Body of pancreas (tissue), 4 donors: ENCODE results near the gene OBI1. TPM values are rescaled to one million over a fixed set of nuclear protein-coding genes. Genes with fewer than 3 reads are reported as not detected.

ENCODE experiments used
- ATAC-seq: fragments of 150-250 bp; one replicate; pipeline ENCODE4 v1.9.1; 2016
- DNase-seq, 4 donors: peaks; one replicate each; pipeline ENCODE4 v3.0.0-alpha.2; 2019
- H3K27ac ChIP-seq, 4 donors: fragments of 200-600 bp; sonication (generic); 1 replicate in 3 of 4; 2 replicates in 1 of 4; pipeline versions ENCODE4 v1.5.1 to v1.6.1; 2016 to 2019; ENCODE audit warnings: mild to moderate bottlenecking in 1 of 4, mixed read lengths in 1 of 4, moderate library complexity in 1 of 4
- H3K27me3 ChIP-seq, 2 donors: fragments of 200-600 bp; sonication (generic); one replicate each; pipeline ENCODE4 v1.6.0; 2016; ENCODE audit warnings: mild to moderate bottlenecking in 1 of 2
- H3K36me3 ChIP-seq, 2 donors: fragments of 200-600 bp; sonication (generic); replicated peaks in 1 of 2; 2 replicates each; pipeline ENCODE4 v1.5.1; 2016; ENCODE audit warnings: low read depth in 2 of 2; ENCODE audit not compliant: insufficient read depth in 1 of 2
- H3K4me1 ChIP-seq: fragments of 200-600 bp; sonication (generic); one replicate; pipeline ENCODE4 v1.6.0; 2016
- H3K4me3 ChIP-seq, 2 donors: fragments of 200-600 bp; sonication (generic); 1 replicate in 1 of 2; 2 replicates in 1 of 2; pipeline ENCODE4 v1.5.1; 2016 to 2019
- H3K9me3 ChIP-seq, 3 donors: fragments of 200-600 bp; sonication (generic); 1 replicate in 2 of 3; 2 replicates in 1 of 3; pipeline ENCODE4 v1.5.1; 2016
- POLR2A ChIP-seq, 3 donors: fragments of 450-650 bp; IDR thresholded peaks; one replicate each; pipeline ENCODE4 v1.6.1; 2016; ENCODE audit warnings: antibody characterized with exemption in 3 of 3, mild to moderate bottlenecking in 2 of 3
- WGBS, 2 donors: methylation state at CpG; one replicate each; pipeline ENCODE4 v1.1.5; 2017; 5-methylcytosine and 5-hydroxymethylcytosine counted together
- intact Hi-C: fragments of 100-400 bp; cut with DNase I; formaldehyde crosslinking; loops from one replicate; pipeline ENCODE4 v1.15.1; 2023
- total RNA-seq, 2 donors: library from RNA; depleted of rRNA; stranded (reverse); fragments of >200 nt; gene quantifications; one replicate each; pipeline ENCODE4 v1.1.0, GENCODE V29; 2016
- TF ChIP-seq, protein P1 (sequence below), 7 experiments: fragments of 450-650 bp in 4 of 7; fragments of 200-600 bp in 3 of 7; sonication (generic) in 3 of 7; IDR thresholded peaks; one replicate each; pipeline ENCODE4 v1.5.1; 2016 to 2019; ENCODE audit warnings: antibody characterized with exemption in 7 of 7

Gene OBI1
- total RNA-seq, 2 donors from 2014 or later, result 3.3 to 8.6 TPM

DNA sequence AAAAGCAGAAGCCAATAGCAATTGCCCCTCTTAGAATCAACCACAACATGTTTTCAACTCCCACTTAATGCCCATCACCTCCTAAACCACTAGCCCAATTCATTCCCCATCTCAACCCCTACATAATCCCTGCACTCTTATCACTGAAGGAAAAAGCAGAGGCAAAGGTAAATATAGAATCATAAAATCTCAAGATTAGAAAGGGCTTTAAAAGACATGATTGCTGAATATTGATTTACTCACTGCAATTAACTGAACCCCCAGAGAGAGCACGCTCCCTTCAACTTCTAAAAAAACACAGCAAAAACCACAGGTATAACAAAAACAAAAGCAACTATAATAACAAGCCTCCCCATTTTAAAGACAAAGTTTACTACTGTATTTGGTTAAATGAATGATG, 40.5 kb downstream of the OBI1 start:
- no peak overlapping the region for H3K27ac ChIP-seq
- no peaks in the 10 kb centered on the region for H3K9me3 ChIP-seq
- H3K27me3 ChIP-seq, result no peaks in the 10 kb centered on the region
- intact Hi-C loops, result no loop called here
- no peak for DNase-seq
- peaks cover 0 to 7% of the 10 kb centered on the region in 2 donors for H3K36me3 ChIP-seq
- ATAC-seq, result no peak
- no peak overlapping the region for H3K4me3 ChIP-seq
- no peaks in the 10 kb centered on the region for H3K4me1 ChIP-seq
- TF ChIP-seq POLR2A (IDR thresholded peaks at IDR 0.05), result no peak
- TF ChIP-seq, protein P1, sequence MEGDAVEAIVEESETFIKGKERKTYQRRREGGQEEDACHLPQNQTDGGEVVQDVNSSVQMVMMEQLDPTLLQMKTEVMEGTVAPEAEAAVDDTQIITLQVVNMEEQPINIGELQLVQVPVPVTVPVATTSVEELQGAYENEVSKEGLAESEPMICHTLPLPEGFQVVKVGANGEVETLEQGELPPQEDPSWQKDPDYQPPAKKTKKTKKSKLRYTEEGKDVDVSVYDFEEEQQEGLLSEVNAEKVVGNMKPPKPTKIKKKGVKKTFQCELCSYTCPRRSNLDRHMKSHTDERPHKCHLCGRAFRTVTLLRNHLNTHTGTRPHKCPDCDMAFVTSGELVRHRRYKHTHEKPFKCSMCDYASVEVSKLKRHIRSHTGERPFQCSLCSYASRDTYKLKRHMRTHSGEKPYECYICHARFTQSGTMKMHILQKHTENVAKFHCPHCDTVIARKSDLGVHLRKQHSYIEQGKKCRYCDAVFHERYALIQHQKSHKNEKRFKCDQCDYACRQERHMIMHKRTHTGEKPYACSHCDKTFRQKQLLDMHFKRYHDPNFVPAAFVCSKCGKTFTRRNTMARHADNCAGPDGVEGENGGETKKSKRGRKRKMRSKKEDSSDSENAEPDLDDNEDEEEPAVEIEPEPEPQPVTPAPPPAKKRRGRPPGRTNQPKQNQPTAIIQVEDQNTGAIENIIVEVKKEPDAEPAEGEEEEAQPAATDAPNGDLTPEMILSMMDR (IDR thresholded peaks at IDR 0.05), result no peak
- 97 to 100% methylated on average over 1 of the region's 1 CpG for WGBS, 2 donors

DNA sequence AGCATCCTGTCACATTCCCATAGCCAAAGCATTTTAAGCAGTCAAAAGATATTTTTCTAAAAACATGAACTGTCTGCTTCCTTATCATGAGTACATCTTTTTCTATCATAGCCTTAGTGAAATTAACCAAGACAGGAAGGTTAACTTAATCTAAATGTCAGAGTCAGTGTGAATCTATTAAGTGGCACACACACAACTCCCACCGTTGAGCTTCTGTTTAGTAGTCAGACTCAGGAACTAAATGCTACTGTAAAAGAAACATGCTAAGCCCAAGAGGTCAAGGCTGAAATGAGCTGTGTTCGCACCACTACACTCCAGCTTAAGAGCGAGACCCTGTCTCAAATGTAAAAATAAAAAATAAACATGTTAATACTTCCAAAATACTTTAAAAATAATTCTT, 47.9 kb downstream of the OBI1 start:
- Histone ChIP-seq H3K27me3 (peaks cover 4 to 19% of the 10 kb centered on the region in 2 donors), H3K4me1 (peaks cover 30% of the 10 kb centered on the region), H3K36me3 (no peaks in the 10 kb centered on the region), H3K4me3 (no peak overlapping the region), H3K27ac (no peak overlapping the region), H3K9me3 (no peaks in the 10 kb centered on the region)
- intact Hi-C loops, result no loop called here
- TF ChIP-seq, protein P1 (IDR thresholded peaks at IDR 0.05), result no peak
- no peak for TF ChIP-seq POLR2A (IDR thresholded peaks at IDR 0.05)
- 66 to 71% methylated on average over 3 of the region's 3 CpGs for WGBS, 2 donors
- ATAC-seq, result no peak
- no peak for DNase-seq

DNA sequence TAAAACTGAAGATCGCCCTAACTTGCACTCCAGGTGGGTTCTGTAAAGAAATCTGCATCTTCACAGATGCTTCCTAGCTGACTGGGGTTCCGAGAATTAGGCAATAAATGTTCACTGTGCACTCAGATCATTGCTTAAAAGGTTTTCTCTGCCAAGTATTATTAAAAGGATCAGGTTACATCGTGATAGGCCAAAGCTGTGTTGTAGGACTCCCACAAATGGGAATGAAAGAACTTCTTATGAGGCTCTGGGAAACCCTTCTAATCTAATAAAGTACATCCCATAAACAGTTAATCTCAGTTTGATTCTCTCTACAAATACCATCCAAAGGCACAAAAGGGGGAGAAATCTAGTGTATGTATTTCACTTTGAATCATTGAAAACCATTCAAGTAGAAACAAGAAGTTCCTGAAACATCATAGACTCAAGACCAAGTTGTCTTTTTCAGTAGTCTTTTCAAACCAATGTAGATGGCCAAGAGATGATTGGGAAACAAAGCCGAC, 48.5 kb downstream of the OBI1 start:
- Histone ChIP-seq H3K27ac (no peak overlapping the region), H3K9me3 (no peaks in the 10 kb centered on the region), H3K4me3 (no peak overlapping the region), H3K4me1 (peaks cover 30% of the 10 kb centered on the region), H3K27me3 (peaks cover 4 to 25% of the 10 kb centered on the region in 2 donors), H3K36me3 (no peaks in the 10 kb centered on the region)
- TF ChIP-seq POLR2A (IDR thresholded peaks at IDR 0.05), result no peak
- TF ChIP-seq, protein P1 (IDR thresholded peaks at IDR 0.05), result no peak
- 41 to 44% methylated on average over 4 of the region's 4 CpGs for WGBS, 2 donors
- ATAC-seq (no peak), DNase-seq (no peak)
- intact Hi-C loops, result no loop called here

DNA sequence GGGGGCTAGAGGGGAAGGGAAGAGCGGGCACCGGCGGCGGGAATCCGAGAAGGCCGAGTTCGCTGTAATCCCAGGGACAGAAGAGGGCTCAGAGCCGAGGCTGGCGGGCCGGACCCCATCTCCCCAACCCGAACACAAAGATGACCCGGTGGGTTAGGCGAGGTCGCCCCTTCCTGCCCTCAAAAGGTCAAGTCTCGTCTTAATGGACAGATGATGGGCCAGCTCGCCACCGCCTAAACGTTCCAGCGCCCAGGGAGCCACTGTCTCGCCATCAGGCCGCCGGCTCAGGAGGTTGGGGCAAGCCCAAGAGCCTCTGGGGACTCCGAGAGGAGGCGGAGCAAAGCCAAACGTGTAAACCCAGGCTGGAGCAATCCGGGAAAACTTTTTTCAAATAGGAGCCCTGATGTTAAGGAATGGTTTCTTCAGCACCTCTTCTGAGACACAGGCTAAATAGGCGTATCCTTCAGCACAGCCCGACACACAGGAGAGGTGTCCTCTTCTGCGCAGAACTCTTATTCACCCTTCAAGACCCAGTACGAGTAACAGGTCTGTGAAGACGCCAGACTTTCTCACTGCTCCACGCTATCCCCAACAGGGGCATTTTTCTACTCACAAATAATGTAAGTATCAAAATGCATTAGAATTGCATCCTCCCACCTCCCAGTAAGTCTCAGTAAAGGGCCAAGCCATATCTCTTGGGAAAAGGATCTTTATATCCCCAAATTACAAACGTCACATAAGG, 49.3 kb downstream of the OBI1 start:
- TF ChIP-seq, protein P1 (IDR thresholded peaks at IDR 0.05), result no peak
- TF ChIP-seq POLR2A (IDR thresholded peaks at IDR 0.05), result no peak
- peaks cover 30% of the 10 kb centered on the region for H3K4me1 ChIP-seq
- H3K27me3 ChIP-seq, result peaks cover 4 to 33% of the 10 kb centered on the region in 2 donors

More for the DNA sequence above, 49.3 kb downstream of the OBI1 start:
- ATAC-seq (peak; percentile 37), DNase-seq (peak in 2 of 4 donors; percentile 23 to 36)
- no peaks in the 10 kb centered on the region for H3K36me3 ChIP-seq
- H3K9me3 ChIP-seq, result no peaks in the 10 kb centered on the region
- intact Hi-C loops, result no loop called here
- no peak overlapping the region for H3K27ac ChIP-seq
- peak overlapping the region in 1 of 2 donors; percentile 50 for H3K4me3 ChIP-seq
- 13 to 25% methylated on average over 17 to 32 of the region's 33 CpGs for WGBS, 2 donors
